Mammary epithelial cell (primary cell): ENCODE data around the gene L2HGDH.

Source experiments
- CTCF ChIP-seq, 2 donors: IDR thresholded peaks in 1 of 2; conservative IDR thresholded peaks in 1 of 2; 2 replicates each; pipeline ENCODE4 v1.5.1; 2011 to 2012; ENCODE audit warnings: inconsistent platforms in 2 of 2, low read length in 2 of 2, mild to moderate bottlenecking in 2 of 2, control low read depth in 1 of 2, low read depth in 1 of 2; ENCODE audit not compliant: insufficient read depth in 1 of 2; ENCODE audit errors: extremely low read depth in 1 of 2
- EZH2 ChIP-seq: IDR thresholded peaks from 2 replicates; pipeline ENCODE4 v1.6.1; 2012; ENCODE audit warnings: low read length, inconsistent platforms, borderline replicate concordance

GRCh38 chr14:50343434-50343833 lies 31.4 kb upstream of the L2HGDH start:
- TF ChIP-seq CTCF (conservative IDR thresholded peaks at IDR 0.05 in 1 of 2, IDR thresholded peaks at IDR 0.05 in 1 of 2; ENCODE audit: extremely low read depth in 1 of 2, insufficient read depth in 1 of 2, low read depth in 1 of 2, low read length in 2 of 2) (no peak), EZH2 (no peak)
